Large intestine (tissue), 3 donors: ENCODE measurements around the gene CNDP1. TPM values are rescaled to one million over a fixed set of nuclear protein-coding genes. Genes with fewer than 3 reads are reported as not detected.

Experiments
- DNase-seq, 2 donors: peaks; one replicate each; pipeline versions ENCODE4 v3.0.0 to v3.0.0-alpha.2; 2013
- H3K27ac ChIP-seq: one replicate; pipeline ENCODE4 v1.5.1; 2013; ENCODE audit warnings: low read length
- H3K27me3 ChIP-seq: 2 replicates; pipeline ENCODE4 v1.6.1; 2013; ENCODE audit warnings: low read length; ENCODE audit not compliant: control insufficient read depth, insufficient read depth
- H3K36me3 ChIP-seq: 2 replicates; pipeline ENCODE4 v1.6.1; 2013; ENCODE audit warnings: low read length; ENCODE audit not compliant: control insufficient read depth, insufficient read depth
- H3K4me1 ChIP-seq: one replicate; pipeline ENCODE4 v1.6.1; 2013; ENCODE audit warnings: low read length; ENCODE audit not compliant: control insufficient read depth, insufficient read depth
- H3K4me3 ChIP-seq: one replicate; pipeline ENCODE4 v1.5.1; 2013; ENCODE audit warnings: low read length
- H3K9me3 ChIP-seq: one replicate; pipeline ENCODE4 v1.6.1; 2013; ENCODE audit warnings: mild to moderate bottlenecking, low read depth, low read length, moderate library complexity; ENCODE audit not compliant: control insufficient read depth
- WGBS: methylation state at CpG from one replicate; pipeline ENCODE4 v1.1.5; 2013; ENCODE audit warnings: low lambda C conversion rate; ENCODE audit not compliant: insufficient coverage; 5-methylcytosine and 5-hydroxymethylcytosine counted together
- polyA plus RNA-seq: library from polyadenylated mRNA; unstranded; fragments of 120-200 nt; gene quantifications from one replicate; pipeline ENCODE4 v1.2.1, GENCODE V29; 2013

CNDP1 gene
- polyA plus RNA-seq, 1 donor, result 0.27 TPM

- Histone ChIP-seq H3K36me3 (no peaks in the 10 kb centered on the region), H3K4me3 (no peak overlapping the region), H3K27me3 (no peaks in the 10 kb centered on the region), H3K9me3 (no peaks in the 10 kb centered on the region), H3K4me1 (no peaks in the 10 kb centered on the region), H3K27ac (peak overlapping the region; percentile 12)
- no peak for DNase-seq
Observed at GRCh38 chr18:74604361-74604760, 70.1 kb downstream of the CNDP1 start.

- Histone ChIP-seq H3K9me3 (no peaks in the 10 kb centered on the region), H3K27ac (peak overlapping the region; percentile 12), H3K4me1 (no peaks in the 10 kb centered on the region), H3K36me3 (no peaks in the 10 kb centered on the region), H3K27me3 (no peaks in the 10 kb centered on the region), H3K4me3 (no peak overlapping the region)
- no peak for DNase-seq
- no CpG with 5 or more reads among the region's 4 CpGs for WGBS
Observed at GRCh38 chr18:74604774-74605173, 70.5 kb downstream of the CNDP1 start.

GRCh38 chr18:74608681-74609080, 74.4 kb downstream of the CNDP1 start:
- no peaks in the 10 kb centered on the region for H3K9me3 ChIP-seq
- no peaks in the 10 kb centered on the region for H3K4me1 ChIP-seq
- no peak overlapping the region for H3K4me3 ChIP-seq
- peak in 1 of 2 donors; percentile 27 for DNase-seq
- 100% methylated on average over 1 of the region's 2 CpGs for WGBS
- H3K27ac ChIP-seq, result no peak overlapping the region
- no peaks in the 10 kb centered on the region for H3K36me3 ChIP-seq
- no peaks in the 10 kb centered on the region for H3K27me3 ChIP-seq

- WGBS, result no CpG with 5 or more reads among the region's 3 CpGs
- no peaks in the 10 kb centered on the region for H3K36me3 ChIP-seq
- H3K4me3 ChIP-seq, result no peak overlapping the region
- no peak for DNase-seq
- no peaks in the 10 kb centered on the region for H3K27me3 ChIP-seq
- no peak overlapping the region for H3K27ac ChIP-seq
- no peaks in the 10 kb centered on the region for H3K9me3 ChIP-seq
- H3K4me1 ChIP-seq, result no peaks in the 10 kb centered on the region
Observed at GRCh38 chr18:74609535-74609934, 75.2 kb downstream of the CNDP1 start.

- Histone ChIP-seq H3K4me3 (no peak overlapping the region), H3K27ac (no peak overlapping the region), H3K9me3 (no peaks in the 10 kb centered on the region), H3K27me3 (no peaks in the 10 kb centered on the region), H3K4me1 (no peaks in the 10 kb centered on the region), H3K36me3 (no peaks in the 10 kb centered on the region)
- 100% methylated on average over 1 of the region's 7 CpGs for WGBS
- DNase-seq, result no peak
Observed at GRCh38 chr18:74610051-74610615, 75.8 kb downstream of the CNDP1 start.

GRCh38 chr18:74610860-74611259, 76.6 kb downstream of the CNDP1 start:
- H3K27me3 ChIP-seq, result no peaks in the 10 kb centered on the region
- no CpG with 5 or more reads among the region's 1 CpG for WGBS
- H3K4me1 ChIP-seq, result no peaks in the 10 kb centered on the region
- no peak for DNase-seq
- H3K27ac ChIP-seq, result no peak overlapping the region
- no peaks in the 10 kb centered on the region for H3K9me3 ChIP-seq
- no peaks in the 10 kb centered on the region for H3K36me3 ChIP-seq
- H3K4me3 ChIP-seq, result no peak overlapping the region

GRCh38 chr18:74611765-74612164, 77.5 kb downstream of the CNDP1 start:
- no peaks in the 10 kb centered on the region for H3K4me1 ChIP-seq
- H3K27me3 ChIP-seq, result no peaks in the 10 kb centered on the region
- H3K27ac ChIP-seq, result no peak overlapping the region
- peaks cover 2% of the 10 kb centered on the region for H3K9me3 ChIP-seq
- 86% methylated on average over 1 of the region's 4 CpGs for WGBS
- no peaks in the 10 kb centered on the region for H3K36me3 ChIP-seq
- DNase-seq, result no peak
- no peak overlapping the region for H3K4me3 ChIP-seq

- Histone ChIP-seq H3K9me3 (peaks cover 6% of the 10 kb centered on the region), H3K4me3 (no peak overlapping the region), H3K27me3 (no peaks in the 10 kb centered on the region), H3K36me3 (no peaks in the 10 kb centered on the region), H3K27ac (no peak overlapping the region), H3K4me1 (no peaks in the 10 kb centered on the region)
- no peak for DNase-seq
- WGBS, result no CpG with 5 or more reads among the region's 1 CpG
Observed at GRCh38 chr18:74613381-74613780, 79.1 kb downstream of the CNDP1 start.

- DNase-seq, result no peak
- Histone ChIP-seq H3K4me3 (no peak overlapping the region), H3K36me3 (no peaks in the 10 kb centered on the region), H3K9me3 (peaks cover 6% of the 10 kb centered on the region), H3K27ac (no peak overlapping the region), H3K4me1 (no peaks in the 10 kb centered on the region), H3K27me3 (no peaks in the 10 kb centered on the region)
- WGBS, result 51% methylated on average over 5 of the region's 7 CpGs
Observed at GRCh38 chr18:74616494-74616893, 82.2 kb downstream of the CNDP1 start.

- H3K36me3 ChIP-seq, result no peaks in the 10 kb centered on the region
- H3K9me3 ChIP-seq, result peaks cover 6% of the 10 kb centered on the region
- no peak overlapping the region for H3K4me3 ChIP-seq
- H3K27me3 ChIP-seq, result no peaks in the 10 kb centered on the region
- no CpG with 5 or more reads among the region's 2 CpGs for WGBS
- no peaks in the 10 kb centered on the region for H3K4me1 ChIP-seq
- no peak for DNase-seq
- H3K27ac ChIP-seq, result no peak overlapping the region
Observed at GRCh38 chr18:74617486-74617885, 83.2 kb downstream of the CNDP1 start.

GRCh38 chr18:74622072-74622471, 87.8 kb downstream of the CNDP1 start:
- no CpG with 5 or more reads among the region's 9 CpGs for WGBS
- Histone ChIP-seq H3K4me1 (no peaks in the 10 kb centered on the region), H3K9me3 (peaks cover under 1% of the 10 kb centered on the region), H3K27ac (no peak overlapping the region), H3K36me3 (no peaks in the 10 kb centered on the region), H3K27me3 (no peaks in the 10 kb centered on the region), H3K4me3 (no peak overlapping the region)
- DNase-seq, result no peak
